IMR-90 (cell line): ENCODE measurements around the gene LAMC2. TPM values are rescaled to one million over a fixed set of nuclear protein-coding genes. Genes with fewer than 3 reads are reported as not detected.

Source experiments
- ATAC-seq: fragments of 200-7000 bp; cut with Tn5 transposase; 2 replicates; pipeline ENCODE4 v1.9.1; 2020; ENCODE audit warnings: low read depth, mild to moderate bottlenecking, moderate library complexity
- BruUV-seq: library from RNA; stranded (reverse); fragments of 400-500 nt; replicated peaks from 2 replicates; lab custom pipeline; 2021; lab: Mats Ljungman, UMichigan
- CTCF ChIA-PET: fragments of 300-600 bp; formaldehyde crosslinking; extraction: SDS; loops from one replicate; lab custom pipeline; 2021; ENCODE audit warnings: antibody characterized with exemption; lab: Yijun Ruan, JAX
- POLR2A ChIA-PET: fragments of 300-600 bp; sonication (Branson Sonifier 250); formaldehyde crosslinking; loops from one replicate; lab custom pipeline; 2022; ENCODE audit warnings: antibody characterized with exemption; ENCODE audit not compliant: unreplicated experiment; lab: Charles Lee
- DNase-seq: peaks from one replicate; pipeline ENCODE4 v3.0.0; 2013
- H2AFZ ChIP-seq: replicated peaks from 2 replicates; pipeline ENCODE3; 2013; ENCODE audit warnings: low read length, mild to moderate bottlenecking; ENCODE audit not compliant: poor library complexity
- H2AK5ac ChIP-seq: 2 replicates; pipeline ENCODE4 v1.6.1; 2013; ENCODE audit warnings: low read depth, low read length, inconsistent platforms
- H2AK9ac ChIP-seq: replicated peaks from 2 replicates; pipeline ENCODE3; 2013; ENCODE audit warnings: mild to moderate bottlenecking, low read depth, low read length, moderate library complexity; ENCODE audit not compliant: poor library complexity
- H2BK120ac ChIP-seq: 2 replicates; pipeline ENCODE4 v1.6.1; 2013; ENCODE audit warnings: low read depth, low read length, inconsistent platforms
- H2BK15ac ChIP-seq: 3 replicates; pipeline ENCODE4 v1.6.1; 2013; ENCODE audit warnings: low read depth, low read length, inconsistent platforms
- H2BK20ac ChIP-seq: 2 replicates; pipeline ENCODE4 v1.6.1; 2013; ENCODE audit warnings: low read depth, mild to moderate bottlenecking, inconsistent platforms, low read length, moderate library complexity
- H2BK5ac ChIP-seq: 2 replicates; pipeline ENCODE4 v1.6.1; 2013; ENCODE audit warnings: mild to moderate bottlenecking, low read depth, low read length, inconsistent platforms; ENCODE audit not compliant: poor library complexity, severe bottlenecking
- H3K14ac ChIP-seq: replicated peaks from 2 replicates; pipeline ENCODE4 v1.6.1; 2013; ENCODE audit warnings: low read depth, low read length, inconsistent platforms
- H3K18ac ChIP-seq: 2 replicates; pipeline ENCODE4 v1.6.1; 2013; ENCODE audit warnings: low read depth, low read length, control low read depth
- H3K23ac ChIP-seq: 2 replicates; pipeline ENCODE4 v1.6.1; 2013; ENCODE audit warnings: low read depth, low read length, inconsistent platforms
- H3K27ac ChIP-seq: 2 replicates; pipeline ENCODE4 v1.5.1; 2013; ENCODE audit warnings: mild to moderate bottlenecking, control low read depth, low read length; ENCODE audit not compliant: insufficient read depth
- H3K27me3 ChIP-seq: 2 replicates; pipeline ENCODE4 v1.6.1; 2013; ENCODE audit warnings: low read length; ENCODE audit not compliant: control insufficient read depth, insufficient read depth
- H3K36me3 ChIP-seq: 2 replicates; pipeline ENCODE4 v1.6.1; 2013; ENCODE audit warnings: low read length, mixed read lengths; ENCODE audit not compliant: control insufficient read depth, insufficient read depth
- H3K4ac ChIP-seq: 2 replicates; pipeline ENCODE4 v1.6.1; 2013; ENCODE audit warnings: low read depth, low read length, inconsistent platforms
- H3K4me1 ChIP-seq: 2 replicates; pipeline ENCODE4 v1.6.1; 2013; ENCODE audit warnings: low read length, mixed read lengths; ENCODE audit not compliant: control insufficient read depth, insufficient read depth
- H3K4me2 ChIP-seq: 2 replicates; pipeline ENCODE4 v1.6.1; 2013; ENCODE audit warnings: low read depth, mild to moderate bottlenecking, control low read depth, low read length, moderate library complexity
- H3K4me3 ChIP-seq: 2 replicates; pipeline ENCODE4 v1.5.1; 2013; ENCODE audit warnings: low read depth, mild to moderate bottlenecking, control low read depth, low read length, moderate library complexity; ENCODE audit not compliant: insufficient read depth
- H3K56ac ChIP-seq: 2 replicates; pipeline ENCODE4 v1.6.1; 2013; ENCODE audit warnings: low read length, inconsistent platforms; ENCODE audit not compliant: insufficient read depth; ENCODE audit errors: extremely low read depth
- H3K79me1 ChIP-seq, 2 experiments: 2 replicates each; pipeline ENCODE4 v1.6.1; 2013; ENCODE audit warnings: low read length in 2 of 2, inconsistent platforms in 1 of 2, low read depth in 1 of 2
- H3K9ac ChIP-seq: 2 replicates; pipeline ENCODE4 v1.6.1; 2013; ENCODE audit warnings: low read depth, low read length, control low read depth
- H3K9me1 ChIP-seq: 2 replicates; pipeline ENCODE4 v1.6.1; 2013; ENCODE audit warnings: low read length, inconsistent platforms; ENCODE audit not compliant: insufficient read depth
- H3K9me3 ChIP-seq: 2 replicates; pipeline ENCODE4 v1.6.1; 2013; ENCODE audit warnings: low read length; ENCODE audit not compliant: control insufficient read depth, insufficient read depth
- H4K20me1 ChIP-seq: 2 replicates; pipeline ENCODE4 v1.6.1; 2013; ENCODE audit warnings: low read length, inconsistent platforms; ENCODE audit not compliant: insufficient read depth
- H4K5ac ChIP-seq: 2 replicates; pipeline ENCODE4 v1.6.1; 2013; ENCODE audit warnings: mild to moderate bottlenecking, low read depth, low read length, control low read depth
- H4K8ac ChIP-seq, 2 experiments: 2 replicates each; pipeline ENCODE4 v1.6.1; 2013; ENCODE audit warnings: low read depth in 2 of 2, low read length in 2 of 2, control low read depth in 1 of 2, inconsistent platforms in 1 of 2
- H4K91ac ChIP-seq: 2 replicates; pipeline ENCODE4 v1.6.1; 2013; ENCODE audit warnings: low read depth, low read length, inconsistent platforms; ENCODE audit not compliant: insufficient read depth
- BHLHE40 ChIP-seq: fragments of 150-350 bp; IDR thresholded peaks from 2 replicates; pipeline ENCODE4 v1.6.1; 2016; ENCODE audit warnings: mild to moderate bottlenecking, low read depth, low read length
- CEBPB ChIP-seq: IDR thresholded peaks from 2 replicates; pipeline ENCODE4 v1.6.1; 2012; ENCODE audit warnings: low read depth, low read length, improper control_type of control experiment
- CHD1 ChIP-seq: IDR thresholded peaks from 2 replicates; pipeline ENCODE4 v1.6.1; 2012; ENCODE audit warnings: low read depth, low read length, improper control_type of control experiment
- FOS ChIP-seq: fragments of 150-350 bp; IDR thresholded peaks from 2 replicates; pipeline ENCODE4 v1.6.1; 2016; ENCODE audit warnings: low read depth, low read length
- MAFK ChIP-seq: IDR thresholded peaks from 2 replicates; pipeline ENCODE4 v1.6.1; 2012; ENCODE audit warnings: low read depth, low read length, improper control_type of control experiment
- MAZ ChIP-seq: IDR thresholded peaks from 2 replicates; pipeline ENCODE4 v1.6.1; 2012; ENCODE audit warnings: low read depth, mild to moderate bottlenecking, low read length, improper control_type of control experiment, moderate library complexity, borderline replicate concordance
- MXI1 ChIP-seq: IDR thresholded peaks from 2 replicates; pipeline ENCODE4 v1.6.1; 2012; ENCODE audit warnings: low read depth, mild to moderate bottlenecking, low read length, moderate library complexity, borderline replicate concordance
- NFE2L2 ChIP-seq: fragments of 150-350 bp; IDR thresholded peaks from 2 replicates; pipeline ENCODE4 v1.6.1; 2016; ENCODE audit warnings: low read depth, mild to moderate bottlenecking, low read length
- RAD21 ChIP-seq: IDR thresholded peaks from 2 replicates; pipeline ENCODE4 v1.6.1; 2012; ENCODE audit warnings: low read length, improper control_type of control experiment
- RCOR1 ChIP-seq: IDR thresholded peaks from 2 replicates; pipeline ENCODE4 v1.6.1; 2012; ENCODE audit warnings: mild to moderate bottlenecking, low read length, improper control_type of control experiment; ENCODE audit not compliant: insufficient replicate concordance
- RFX5 ChIP-seq: IDR thresholded peaks from 2 replicates; pipeline ENCODE4 v1.8.0; 2012; ENCODE audit warnings: low read depth, mild to moderate bottlenecking, low read length, moderate library complexity
- SMC3 ChIP-seq: fragments of 150-350 bp; IDR thresholded peaks from 2 replicates; pipeline ENCODE4 v1.6.1; 2016; ENCODE audit warnings: low read depth, mild to moderate bottlenecking, antibody characterized with exemption, low read length, moderate library complexity
- whole genome bisulfite sequencing, 2 experiments: methylation state at CpG; one replicate each; pipeline versions ENCODE4 v1.1.5 to v1.1.7; 2013; ENCODE audit warnings: missing lambda C conversion rate in 2 of 2; ENCODE audit not compliant: insufficient read length in 1 of 2; ENCODE audit errors: extremely low coverage in 2 of 2; 5-methylcytosine and 5-hydroxymethylcytosine counted together
- dilution Hi-C: fragments of 300-500 bp; cut with HindIII; formaldehyde crosslinking; loops from one replicate; pipeline ENCODE4 v1.14.3; 2018; ENCODE audit warnings: low sequenced_read_pairs; ENCODE audit not compliant: unreplicated experiment
- in situ Hi-C: fragments of 300-500 bp; cut with MboI; formaldehyde crosslinking; loops from 3 replicates; pipeline ENCODE4 v1.14.3; 2019; ENCODE audit warnings: low sequenced_read_pairs, inconsistent platforms, mixed read lengths
- intact Hi-C: fragments of 100-400 bp; cut with micrococcal nuclease; formaldehyde crosslinking; loops from 2 replicates; pipeline ENCODE4 v1.10.0; 2022
- polyA plus RNA-seq, 3 experiments: library from polyadenylated mRNA; depleted of rRNA; stranded (reverse); fragments of >200 nt; gene quantifications; 2 replicates each; pipeline ENCODE4 v1.2.3, GENCODE V29; 2012; ENCODE audit warnings: low replicate concordance in 1 of 3
- total RNA-seq: library from RNA; depleted of rRNA; stranded (reverse); fragments of >200 nt; gene quantifications from 2 replicates; pipeline ENCODE4 v1.2.3, GENCODE V29; 2012

The LAMC2 gene
- total and polyA plus RNA-seq, 2 of the 4 experiments (the other 2 are of a cell fraction): 2.3 to 2.8 TPM

DNA sequence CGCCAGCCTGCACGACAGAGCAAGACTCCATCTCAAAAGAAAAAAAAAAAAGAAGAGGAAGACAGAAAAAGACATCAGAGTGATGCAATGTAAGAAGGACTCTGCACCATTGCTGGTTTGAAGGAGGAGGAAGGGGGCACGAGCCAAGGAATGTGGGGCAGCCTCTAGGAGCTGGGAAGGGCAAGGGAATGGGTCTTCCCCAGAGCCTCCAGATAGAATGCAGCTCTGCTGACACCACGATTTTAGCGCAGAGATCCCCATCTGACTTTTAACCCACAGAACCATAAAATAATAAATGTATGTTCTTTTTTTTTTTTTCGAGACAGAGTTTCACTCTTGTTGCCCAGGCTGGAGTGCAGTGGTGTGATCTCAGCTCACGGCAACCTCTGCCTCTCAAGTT is 33.9 kb upstream of the LAMC2 start:
- no peak overlapping the region for H3K9ac ChIP-seq
- H4K8ac ChIP-seq: no peak overlapping the region
- H3K36me3 ChIP-seq: no peaks in the 10 kb centered on the region
- no peak overlapping the region for H2BK5ac ChIP-seq
- no peak overlapping the region for H2AFZ ChIP-seq
- ATAC-seq: no peak
- H3K9me1 ChIP-seq: peaks cover 13% of the 10 kb centered on the region; the same call in 1 of the 2 replicates
- no peak overlapping the region for H2AK5ac ChIP-seq
- no peak overlapping the region for H3K56ac ChIP-seq
- H2BK20ac ChIP-seq: no peak overlapping the region
- H3K4me2 ChIP-seq: no peak overlapping the region
- intact Hi-C loops: no loop called here
- H3K9me3 ChIP-seq: no peaks in the 10 kb centered on the region
- no peak overlapping the region for H3K18ac ChIP-seq
- no peak overlapping the region for H3K27ac ChIP-seq
- in situ Hi-C loops: no loop called here
- ChIA-PET POLR2A (interaction anchor here (0.6 to 0.7 kb wide), 2 partner anchors 78 to 83 kb away, joined by 4 to 5 read pairs; no protein-coding TSS in a partner anchor), CTCF (interaction anchor here (1.3 kb wide), 1 partner anchor 13 kb away, joined by 4 read pairs; no protein-coding TSS in a partner anchor)
- no peak overlapping the region for H2AK9ac ChIP-seq
- H3K27me3 ChIP-seq: no peaks in the 10 kb centered on the region
- H3K4ac ChIP-seq: no peak overlapping the region
- no peak for TF ChIP-seq RAD21
- TF ChIP-seq BHLHE40: no peak
- TF ChIP-seq SMC3: no peak
- no peak for TF ChIP-seq NFE2L2
- no peak for TF ChIP-seq RCOR1
- no peak for TF ChIP-seq MAFK
- no peak for TF ChIP-seq RFX5
- no peak for TF ChIP-seq MXI1
- no peak for TF ChIP-seq CEBPB
- no peak for TF ChIP-seq FOS
- TF ChIP-seq CHD1: no peak
- TF ChIP-seq MAZ: no peak
- no TSS peak for BruUV-seq
- no peak overlapping the region for H4K91ac ChIP-seq
- peaks cover 5% of the 10 kb centered on the region; the same call in 1 of the 2 replicates for H3K4me1 ChIP-seq
- no peak overlapping the region for H2BK120ac ChIP-seq
- dilution Hi-C loops: no loop called here
- DNase-seq: no peak
- 80% methylated on average over 1 of the region's 7 CpGs; no CpG with 5 or more reads in 1 of the 2 experiments for WGBS, 2 experiments
- no peaks in the 10 kb centered on the region for H3K79me1 ChIP-seq
- H3K14ac ChIP-seq: no peak overlapping the region
- no peak overlapping the region for H4K5ac ChIP-seq
- H4K20me1 ChIP-seq: no peaks in the 10 kb centered on the region
- H3K23ac ChIP-seq: no peak overlapping the region
- no peak overlapping the region for H3K4me3 ChIP-seq
- no peak overlapping the region for H2BK15ac ChIP-seq
